Hematopoietic multipotent progenitor cell treated with erythropoietin and hydrocortisone succinate and interleukin-3 and kit ligand, for 15 days (in vitro differentiated cells): Measurements from ENCODE around the gene SIGLEC6.

Experiments used
- DNase-seq: peaks from one replicate; pipeline ENCODE4 v3.0.0-alpha.2; 2015; ENCODE audit warnings: low spot score

Gene SIGLEC6

DNA sequence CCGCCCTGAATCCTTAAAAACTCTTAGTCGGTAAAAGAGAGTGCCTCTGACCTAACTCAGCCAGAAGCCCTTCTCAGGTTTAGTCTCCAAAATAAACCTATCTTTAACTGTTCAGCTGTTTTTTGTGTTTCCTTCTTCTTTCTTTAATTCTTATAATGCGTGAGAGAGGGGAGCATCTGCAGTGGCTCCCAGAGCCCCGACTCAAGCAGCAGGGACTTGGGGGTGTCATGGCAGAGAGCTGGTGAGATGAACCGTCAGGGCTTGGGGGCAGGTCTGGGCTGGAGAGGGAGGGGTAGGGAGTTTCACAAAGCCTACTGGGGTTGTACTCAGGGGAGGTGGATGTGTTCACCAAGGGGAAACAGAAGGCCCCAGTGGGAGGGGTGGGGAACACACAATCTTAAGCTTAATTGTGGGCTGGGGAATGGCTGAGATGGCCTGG, 16.8 kb upstream of the SIGLEC6 start:
- DNase-seq, result no peak

DNA sequence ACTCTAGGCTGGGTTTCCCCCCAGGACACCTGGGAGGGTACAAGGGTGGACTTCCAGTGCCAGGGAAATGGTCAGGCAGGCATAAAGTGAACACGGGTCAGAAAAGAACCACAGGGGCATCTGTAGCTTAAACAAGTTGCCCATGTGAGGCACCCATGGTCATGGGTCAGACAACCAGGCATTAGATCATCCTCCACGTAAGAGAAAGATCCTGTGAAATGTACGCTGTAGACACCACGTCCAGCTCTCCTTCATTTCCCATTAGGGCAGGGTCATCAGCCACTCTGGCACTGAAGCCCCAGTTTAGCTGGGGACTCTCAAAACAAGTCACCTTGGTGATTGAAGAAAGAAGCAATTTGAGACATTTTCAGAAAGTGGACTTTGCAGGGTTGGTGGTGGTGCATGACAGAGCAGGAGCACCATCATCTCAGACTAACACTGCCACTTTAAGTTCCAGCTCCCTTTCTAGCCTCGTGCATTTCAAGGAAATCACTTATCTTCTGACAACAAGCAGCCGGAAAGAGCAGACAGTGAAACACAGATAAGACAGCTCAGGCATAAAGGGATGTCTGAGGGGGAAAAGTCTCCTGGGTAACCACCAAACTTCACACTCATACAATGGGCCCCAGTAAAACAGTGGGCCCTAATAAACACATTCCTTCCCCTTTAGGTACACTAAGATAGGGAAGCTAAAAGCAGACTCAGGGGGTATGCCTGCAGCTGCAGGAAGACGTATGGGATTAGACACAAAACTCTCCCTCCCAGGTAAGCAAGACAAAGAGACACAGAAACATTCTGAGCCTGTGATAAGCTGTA, 16.1 kb upstream of the SIGLEC6 start:
- peak; percentile 92 for DNase-seq

DNA sequence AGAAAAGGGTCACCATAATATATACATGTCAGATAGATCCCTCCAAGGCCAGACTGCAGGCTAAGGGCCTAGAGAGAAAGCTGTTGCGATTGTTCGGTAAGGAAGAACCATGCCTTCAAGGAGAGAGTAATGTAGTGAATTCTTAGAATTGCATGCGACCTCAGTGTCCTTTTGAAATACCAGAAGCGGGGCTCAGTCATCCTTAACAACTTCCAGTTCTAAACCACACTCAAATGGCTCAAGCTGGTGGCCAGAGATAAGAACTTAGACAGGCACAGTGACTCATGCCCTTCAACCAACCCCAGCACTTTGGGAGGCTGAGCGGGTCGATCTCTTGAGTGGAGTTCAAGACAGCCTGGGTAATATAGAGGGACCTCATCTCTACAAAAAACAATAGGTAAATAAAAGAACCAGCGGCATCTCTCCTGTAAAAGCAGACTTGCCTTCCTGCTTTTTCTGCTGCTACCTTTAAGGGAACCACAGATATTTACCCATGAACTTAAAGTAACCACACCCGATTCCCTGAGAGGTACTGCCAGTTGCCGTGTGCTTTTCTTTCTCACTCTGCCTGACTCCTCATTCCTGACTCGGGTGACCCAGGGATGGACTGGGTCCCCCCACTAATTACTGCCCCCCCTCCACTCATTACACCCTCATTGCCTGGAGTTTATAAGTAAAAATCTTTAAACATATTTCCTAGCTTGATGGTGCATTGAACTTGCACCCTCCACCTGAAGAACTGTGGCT, 15.4 kb upstream of the SIGLEC6 start:
- peak; percentile 98 for DNase-seq

DNA sequence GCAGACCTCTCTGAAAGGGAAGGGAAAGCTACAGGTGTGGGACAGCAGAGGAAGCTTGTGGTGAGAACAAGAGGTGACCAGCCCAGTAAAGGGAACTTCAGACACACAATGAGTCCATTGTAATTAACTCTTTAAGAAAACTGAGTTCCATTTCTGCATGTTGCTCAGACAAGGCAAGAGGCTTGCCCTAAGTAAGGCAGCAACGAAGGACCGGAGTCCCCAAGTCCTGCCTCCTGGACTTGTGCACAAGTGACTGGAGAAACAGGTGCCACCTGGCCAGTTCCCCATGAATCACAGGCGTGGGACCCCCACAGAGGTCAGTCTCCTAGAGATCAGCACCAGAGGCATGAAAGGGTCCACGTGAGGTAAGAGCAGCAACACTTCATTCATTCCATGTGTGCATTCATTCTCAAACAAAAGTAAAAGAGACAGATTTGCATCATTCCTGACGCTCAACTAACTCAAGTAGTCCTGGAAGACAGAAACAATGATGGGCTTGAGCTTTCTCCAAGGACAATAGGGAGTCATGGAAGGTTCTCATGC, 14.7 kb upstream of the SIGLEC6 start:
- DNase-seq, result no peak

DNA sequence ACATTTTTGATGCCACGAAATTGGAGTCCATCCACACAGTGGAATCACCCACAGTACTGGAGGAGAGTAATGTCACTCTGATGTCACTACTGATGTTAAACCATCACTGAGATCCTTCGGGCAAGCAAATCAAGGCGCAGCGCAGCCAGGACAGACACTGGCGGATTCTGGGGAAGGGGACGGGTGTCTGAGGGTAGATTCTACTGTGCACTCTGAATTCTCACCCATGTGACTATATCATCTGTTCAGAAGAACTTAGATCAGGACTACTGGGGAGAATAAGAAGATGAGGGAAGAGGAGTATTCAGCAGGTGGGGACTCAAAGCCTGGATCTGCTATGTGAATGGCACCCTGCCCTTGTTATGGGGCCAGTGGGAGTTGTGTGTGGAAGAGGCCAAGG, 12.6 kb upstream of the SIGLEC6 start:
- DNase-seq, result no peak

DNA sequence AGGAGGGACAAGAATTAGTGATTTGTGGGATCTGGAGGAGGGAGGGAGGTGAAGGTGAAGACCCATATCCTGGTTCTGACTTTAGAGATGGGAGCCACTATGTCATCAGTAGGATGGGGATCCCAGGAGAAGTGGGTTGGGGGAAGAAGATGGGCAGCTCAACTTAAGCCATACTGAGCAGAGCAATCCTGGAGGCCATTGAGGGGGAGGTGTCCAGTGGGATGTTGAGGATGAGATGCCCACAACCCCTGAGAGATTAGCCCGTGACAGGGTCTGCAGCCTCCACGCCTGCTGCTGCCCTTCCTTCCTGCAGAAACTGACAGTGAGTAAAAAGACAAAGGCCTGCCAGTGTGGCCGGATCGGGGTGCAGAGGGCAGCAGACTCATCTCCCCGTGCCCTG, 11.2 kb upstream of the SIGLEC6 start:
- no peak for DNase-seq

DNA sequence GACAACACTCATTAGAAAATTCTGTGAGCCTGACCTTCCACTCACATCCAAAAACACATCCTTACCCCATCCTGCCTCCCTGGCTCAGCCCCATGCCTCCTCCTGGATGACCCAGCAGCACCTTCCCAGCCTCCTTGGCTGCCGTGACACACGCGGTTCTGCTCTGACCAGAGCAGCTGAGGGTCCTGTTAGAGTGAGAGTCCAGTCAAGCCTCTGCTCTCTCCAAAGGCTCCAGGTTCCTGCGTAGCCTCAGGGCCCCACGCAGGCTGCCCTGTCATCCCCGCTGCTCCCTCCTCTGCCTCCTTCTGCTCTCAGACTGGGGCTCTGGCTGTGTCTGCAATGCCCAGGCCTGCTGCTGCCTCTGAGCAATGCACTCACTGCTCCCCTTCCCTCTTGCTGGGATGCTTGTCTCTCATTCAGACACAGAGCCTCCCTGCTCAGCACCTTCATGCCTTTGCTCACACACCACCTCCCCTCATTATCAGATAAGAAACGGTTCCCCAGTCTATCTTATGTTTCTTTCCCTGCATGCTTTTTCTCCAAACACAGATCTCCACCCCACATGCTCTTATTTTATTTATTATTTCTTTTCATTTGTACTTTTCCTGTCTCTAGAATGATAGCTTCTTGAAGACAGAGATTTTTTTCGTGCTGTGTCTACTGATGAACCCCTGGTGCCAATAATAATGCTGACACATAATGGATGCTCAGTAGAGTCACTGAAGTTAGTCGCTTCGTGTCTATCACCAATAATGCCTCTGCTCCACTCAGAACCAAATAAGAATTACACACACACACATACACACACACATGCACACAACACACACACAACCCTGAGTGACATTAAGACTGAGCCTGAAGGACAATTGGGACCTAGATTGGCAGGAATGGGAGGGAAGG, 10.2 kb upstream of the SIGLEC6 start:
- peak; percentile 35 for DNase-seq

DNA sequence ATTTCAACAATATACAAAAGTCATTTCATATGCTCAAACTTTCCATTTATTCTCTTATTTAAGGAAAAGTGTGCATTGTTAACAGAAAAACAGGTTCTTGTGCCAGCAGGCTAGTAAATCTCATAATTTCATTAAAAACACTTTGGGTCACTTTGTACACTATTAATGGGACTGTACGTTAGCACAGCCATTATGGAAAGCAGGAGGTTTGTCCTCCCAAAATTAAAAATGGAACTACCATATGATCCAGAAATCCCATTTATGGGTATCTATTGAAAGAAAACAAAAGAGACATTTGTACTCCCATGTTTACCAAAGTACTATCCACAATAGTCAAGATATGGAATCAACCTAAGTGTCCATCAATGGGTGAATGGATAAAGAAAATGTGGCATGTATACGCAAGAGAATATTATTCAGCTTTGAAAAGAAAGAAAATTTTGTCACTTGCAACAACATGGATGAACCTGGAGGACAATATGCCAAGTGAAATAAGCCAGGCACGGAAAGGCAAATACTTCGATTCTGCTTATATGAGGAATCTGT, 8.4 kb upstream of the SIGLEC6 start:
- no peak for DNase-seq

DNA sequence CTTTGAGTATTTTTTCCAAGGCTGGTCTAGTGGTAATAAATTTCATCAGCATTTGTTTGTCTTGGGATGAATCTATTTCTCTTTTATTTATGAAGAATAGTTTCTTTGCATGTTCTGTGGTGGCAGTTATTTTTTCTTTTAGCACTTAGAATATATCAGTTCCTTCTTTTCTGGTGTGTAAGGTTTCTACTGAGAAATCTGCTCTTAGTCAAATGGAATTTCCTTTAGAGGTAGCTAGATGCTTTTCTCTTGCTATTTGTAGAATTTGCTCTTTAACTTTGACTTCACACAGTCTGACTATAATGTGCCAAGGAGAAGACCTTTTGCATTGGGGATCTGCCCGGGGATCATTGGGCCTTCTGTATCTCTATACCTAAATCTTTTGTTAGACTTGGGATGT, 4.1 kb upstream of the SIGLEC6 start:
- no peak for DNase-seq

DNA sequence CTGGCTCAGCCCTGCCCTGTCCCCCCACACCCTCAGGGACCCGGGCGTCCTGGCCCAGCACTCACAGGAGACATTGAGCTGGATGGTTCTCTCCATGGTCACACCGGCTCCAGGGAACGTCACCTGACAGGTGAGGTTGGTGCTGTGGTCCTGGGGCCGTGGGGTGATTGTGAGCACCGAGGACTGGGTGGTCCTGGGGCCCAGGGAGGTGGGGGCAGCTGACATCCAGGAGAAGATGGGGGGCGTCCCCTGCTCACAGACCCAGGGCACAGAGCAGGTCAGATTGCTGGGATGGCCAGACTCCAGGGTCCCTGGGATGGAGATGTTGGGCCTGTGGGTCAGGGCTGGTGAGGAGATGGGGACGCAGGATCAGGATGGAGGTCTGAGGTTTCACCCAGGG, 854 bp downstream of the SIGLEC6 start:
- DNase-seq, result no peak

DNA sequence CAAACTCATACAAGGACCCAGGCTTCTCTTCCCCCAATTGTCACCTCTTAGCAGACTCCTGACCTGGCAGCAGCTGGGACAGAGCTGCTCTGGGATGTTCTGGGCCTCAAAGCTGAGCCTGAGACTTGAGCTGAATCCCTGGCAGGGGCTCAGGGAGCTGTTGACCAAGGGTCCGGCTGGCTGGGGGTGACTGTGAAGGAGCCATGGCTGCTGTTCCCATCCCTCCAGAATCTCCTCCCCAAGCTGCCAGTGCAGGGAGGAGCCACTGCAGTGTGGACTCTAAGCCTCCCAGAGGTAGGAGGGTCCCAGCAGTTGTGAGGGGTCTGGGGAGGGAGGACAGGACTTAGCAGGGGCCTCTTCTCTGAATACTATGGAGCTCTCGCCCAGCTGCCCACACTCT, 2.2 kb downstream of the SIGLEC6 start:
- DNase-seq, result no peak

DNA sequence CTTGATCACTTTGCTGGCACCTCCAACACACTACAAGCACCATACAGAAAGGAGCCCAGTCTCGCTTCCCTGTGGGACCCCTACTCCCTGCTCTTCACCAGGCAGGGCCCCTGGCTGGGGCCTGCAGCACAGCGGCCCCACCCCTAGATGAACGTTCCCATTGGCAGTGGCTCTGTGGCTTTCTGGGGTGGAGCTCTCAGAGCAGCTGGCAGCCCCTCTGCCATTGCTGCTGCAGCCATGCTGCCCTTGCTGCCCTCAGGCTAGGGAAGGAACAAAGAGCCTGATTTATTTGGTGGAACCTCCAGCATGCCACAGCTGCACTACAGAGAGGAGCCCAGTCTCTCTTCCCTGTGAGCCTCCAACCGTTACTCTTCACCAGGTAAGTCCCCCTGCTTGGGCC, 5.8 kb downstream of the SIGLEC6 start:
- peak; percentile 39 for DNase-seq

DNA sequence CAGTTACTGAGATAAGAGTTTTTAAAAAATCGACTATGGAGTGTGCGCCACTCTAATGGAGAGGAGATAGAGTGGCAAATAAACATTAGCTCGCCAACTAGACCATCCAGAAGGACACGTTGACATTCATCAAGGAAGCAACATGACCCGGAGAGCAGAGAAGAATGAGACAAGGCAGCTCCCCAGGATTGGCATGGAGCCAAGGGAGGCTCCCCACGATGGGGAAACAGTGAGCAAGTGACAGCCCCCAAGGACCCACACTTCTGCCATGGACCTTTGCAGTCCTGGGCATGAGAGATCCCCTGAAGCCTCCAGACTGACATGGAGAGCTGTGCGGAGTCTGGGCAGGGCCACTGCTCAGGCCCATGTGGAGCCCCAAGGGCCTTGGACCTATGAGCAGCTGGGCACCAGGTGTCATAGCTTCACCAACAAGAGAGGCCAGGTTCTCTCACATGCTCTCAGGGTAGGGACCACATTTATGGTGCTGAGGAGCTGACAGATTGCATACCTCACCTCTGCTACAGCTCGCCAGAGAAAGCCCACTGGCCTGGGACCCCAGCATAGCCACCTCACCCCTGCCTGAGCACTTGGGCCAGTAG, 6.7 kb downstream of the SIGLEC6 start:
- peak; percentile 66 for DNase-seq

DNA sequence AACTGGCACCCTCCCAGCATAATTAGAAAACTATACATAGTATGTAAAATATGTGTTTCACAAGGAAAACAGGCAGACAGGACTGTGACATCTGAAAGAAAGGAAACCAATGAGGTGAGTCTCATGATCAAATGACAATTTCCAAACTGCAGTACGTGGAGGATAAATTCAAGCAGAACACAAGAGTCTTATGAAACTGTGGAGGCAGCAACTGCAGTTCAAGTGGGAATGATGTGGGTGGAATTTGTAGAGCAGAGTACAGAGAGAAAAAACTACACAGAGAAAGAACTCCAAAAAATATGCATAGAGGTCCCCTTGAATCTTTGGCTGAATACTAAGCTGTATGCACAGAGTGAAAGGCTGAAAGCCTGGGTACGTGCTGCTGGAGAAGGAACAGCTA, 9.7 kb downstream of the SIGLEC6 start:
- no peak for DNase-seq

DNA sequence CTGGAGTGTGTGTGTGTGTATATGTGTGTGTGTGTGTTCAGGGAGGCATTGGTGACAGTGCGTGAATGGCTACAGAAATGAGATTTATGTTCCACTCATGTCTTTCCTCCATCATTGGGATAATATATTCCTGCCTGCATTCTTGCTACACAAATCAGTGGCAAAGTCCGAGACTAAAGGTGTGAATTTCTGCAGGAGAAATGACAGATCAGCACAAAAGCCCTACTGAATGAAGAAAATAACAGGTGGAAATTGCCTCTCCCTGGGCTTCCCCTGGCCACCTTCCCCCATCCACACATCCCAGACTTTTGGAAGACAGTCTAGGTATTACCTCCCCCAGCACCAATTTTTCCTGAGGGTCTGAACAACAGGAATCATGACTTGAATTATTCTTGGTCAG, 10.1 kb downstream of the SIGLEC6 start:
- DNase-seq, result no peak

DNA sequence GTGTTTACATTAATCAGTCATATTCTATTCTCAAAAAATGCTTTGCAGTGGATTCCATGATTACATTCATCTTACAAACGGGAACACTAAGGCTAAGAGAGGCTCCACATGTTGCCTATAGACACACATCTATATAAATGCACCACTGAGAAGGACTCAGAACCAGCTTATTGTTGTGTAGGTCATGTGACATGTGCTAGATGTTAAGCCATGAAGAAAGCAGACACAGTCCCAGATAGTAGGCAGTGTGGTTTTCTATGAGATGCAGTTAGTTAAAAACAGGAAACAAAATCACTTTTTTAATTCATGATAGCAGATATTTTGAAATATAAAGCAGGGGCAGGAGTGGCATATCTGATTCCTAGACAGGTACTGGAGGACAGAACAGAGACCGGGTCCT, 10.7 kb downstream of the SIGLEC6 start:
- no peak for DNase-seq

DNA sequence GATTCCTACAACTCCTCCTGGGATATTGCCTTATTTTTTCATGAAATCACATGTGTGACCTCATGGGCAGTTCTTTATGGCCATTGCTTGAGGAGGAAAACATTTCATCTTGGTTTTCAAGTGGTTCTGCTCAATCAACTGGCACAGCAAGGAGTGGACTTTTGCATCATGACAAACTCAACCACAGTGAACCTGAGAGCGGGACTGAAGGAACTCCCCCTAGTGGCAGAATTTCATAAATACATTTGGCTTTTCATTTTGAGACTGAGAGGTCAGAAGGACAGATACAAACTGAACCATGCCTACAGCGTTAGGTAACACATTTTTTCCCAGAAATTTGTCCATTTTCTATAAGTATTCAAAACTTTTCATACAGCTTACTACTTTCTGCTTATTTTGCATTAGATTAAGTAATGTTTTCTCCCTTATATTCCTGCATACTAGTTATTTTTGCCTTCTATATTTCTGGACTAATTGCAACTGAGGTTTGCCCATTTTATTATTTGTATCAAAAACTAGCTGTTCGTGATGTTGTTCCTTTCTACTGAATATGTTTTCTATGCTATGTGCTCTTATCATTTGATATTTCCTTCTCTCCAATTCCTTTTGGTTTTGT, 16.5 kb downstream of the SIGLEC6 start:
- DNase-seq, result peak; percentile 88

DNA sequence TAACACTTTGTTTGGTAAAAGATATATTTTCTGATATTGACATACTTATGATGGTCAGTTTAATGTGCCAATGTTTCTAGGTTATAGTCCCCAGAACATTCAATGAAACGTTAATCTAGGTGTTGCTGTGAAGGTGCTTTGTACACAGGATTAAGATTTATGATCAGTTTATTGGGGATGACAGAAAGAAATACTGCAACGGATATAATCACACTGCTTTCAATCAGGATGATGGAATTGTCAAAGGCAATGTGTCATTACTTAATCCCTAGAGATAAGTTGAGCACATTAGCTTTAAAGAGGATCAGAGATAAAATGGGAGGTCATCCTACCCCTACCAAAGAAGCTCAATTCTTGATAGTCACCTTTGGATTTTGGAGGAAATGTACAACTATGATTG, 17.5 kb downstream of the SIGLEC6 start:
- DNase-seq, result no peak

DNA sequence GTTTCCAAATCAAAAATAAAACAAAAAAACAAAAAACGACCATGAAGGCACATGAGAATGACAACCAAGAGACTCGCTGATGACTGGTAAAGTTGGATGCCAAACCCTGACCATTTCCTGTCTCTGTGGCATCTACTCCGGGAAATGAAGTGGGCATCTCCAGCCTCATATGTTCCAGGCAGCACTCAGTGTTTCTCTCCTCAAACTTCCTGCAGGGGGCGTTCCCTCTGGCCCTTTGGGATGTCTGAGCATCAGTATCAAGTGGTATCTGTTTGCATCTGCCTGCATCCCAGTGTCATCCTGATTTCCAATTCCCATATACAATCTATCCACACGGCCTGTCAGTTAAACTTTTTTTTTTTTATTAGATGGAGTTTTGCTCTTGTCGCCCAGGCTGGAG, 20.1 kb downstream of the SIGLEC6 start:
- DNase-seq, result peak; percentile 47

DNA sequence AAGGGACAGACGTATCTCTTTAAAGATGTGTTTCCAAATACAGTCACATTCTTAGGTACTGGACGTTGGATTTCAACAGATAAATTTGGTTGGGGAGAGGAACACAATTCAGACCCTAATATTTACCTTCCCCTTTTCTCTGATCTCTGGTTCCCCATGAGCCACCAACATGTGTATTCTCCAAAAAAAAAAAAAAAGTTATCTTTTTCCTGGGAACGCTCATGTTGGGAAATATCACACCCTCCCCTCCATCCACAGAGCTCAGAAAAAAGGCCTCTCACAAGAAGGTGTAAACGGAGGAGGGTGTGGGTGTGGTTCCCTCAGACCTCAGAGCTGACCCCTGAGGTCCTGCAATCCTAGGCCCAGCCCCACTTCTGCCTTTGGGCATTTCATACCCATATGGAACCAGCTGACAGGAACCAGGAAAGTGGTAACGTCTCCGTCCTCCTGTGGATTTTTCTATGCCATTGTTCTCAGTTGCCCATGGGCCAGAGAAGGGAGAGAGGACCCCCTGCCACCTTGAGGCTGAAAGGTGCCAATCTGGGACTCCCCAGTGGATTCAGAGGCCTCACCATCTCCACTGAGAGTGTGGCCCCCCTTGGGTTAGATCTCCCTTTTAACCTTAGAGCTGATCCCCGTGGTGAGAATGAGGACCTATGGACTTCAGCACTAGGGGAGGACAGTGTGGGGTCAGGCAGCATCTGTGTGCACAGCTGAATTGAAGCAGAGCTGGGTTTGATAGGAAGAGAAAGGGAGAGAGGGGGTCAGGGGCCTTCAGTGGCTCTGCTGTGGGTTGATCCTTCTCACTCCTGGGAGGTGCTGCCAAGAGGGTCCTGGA, 21.4 kb downstream of the SIGLEC6 start:
- DNase-seq, result no peak
